Measurements from ENCODE around the gene STK39.

DNA sequence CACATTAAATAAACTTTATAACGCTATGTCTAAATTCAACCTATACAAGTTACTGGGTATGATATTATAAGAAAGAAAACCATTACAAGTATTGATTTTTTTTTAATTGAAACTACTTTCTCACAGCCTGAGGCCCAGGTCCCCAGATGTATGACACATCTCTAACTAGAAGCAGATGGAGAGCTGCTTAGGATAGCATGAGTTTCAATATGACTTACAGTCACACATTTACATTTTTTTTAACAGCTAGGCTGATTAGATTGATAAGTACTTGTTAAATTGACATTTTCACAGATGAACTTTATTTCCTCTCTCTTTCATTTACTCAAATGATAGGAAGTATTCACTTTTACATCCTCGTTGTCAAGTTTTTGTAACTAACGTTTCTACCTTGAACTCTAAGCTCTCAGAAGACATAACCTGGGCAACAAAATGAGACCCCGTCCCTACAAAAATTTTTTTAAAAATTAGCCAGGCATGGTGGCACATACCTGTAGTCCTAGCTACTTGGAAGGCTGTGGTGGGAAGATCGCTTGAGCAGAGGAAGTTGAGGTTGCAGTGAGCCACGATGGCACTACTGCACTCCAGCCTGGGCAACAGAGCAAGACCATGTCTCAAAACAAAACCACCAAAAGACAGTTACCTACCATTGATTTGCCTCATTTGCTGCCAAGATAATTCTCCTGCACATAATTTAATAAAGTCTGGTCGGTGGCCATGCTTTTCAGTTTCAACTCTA is 52.4 kb downstream of the STK39 start:
- TF ChIP-seq CTCF (optimal IDR thresholded peaks at IDR 0.05 in 1 of 3, IDR thresholded peaks at IDR 0.05 in 1 of 3, conservative IDR thresholded peaks at IDR 0.05 in 1 of 3; ENCODE audit: extremely low read depth in 1 of 3, insufficient read depth in 2 of 3, low read length in 3 of 3) (no peak), EZH2 (IDR thresholded peaks at IDR 0.05; ENCODE audit: low read length) (no peak)
